DMS53 (cell line): ENCODE results near the gene RPL3.

Experiments used
- DNase-seq: peaks from one replicate; lab custom pipeline; 2025; lab: John Stamatoyannopoulos, UW

The RPL3 gene

DNA sequence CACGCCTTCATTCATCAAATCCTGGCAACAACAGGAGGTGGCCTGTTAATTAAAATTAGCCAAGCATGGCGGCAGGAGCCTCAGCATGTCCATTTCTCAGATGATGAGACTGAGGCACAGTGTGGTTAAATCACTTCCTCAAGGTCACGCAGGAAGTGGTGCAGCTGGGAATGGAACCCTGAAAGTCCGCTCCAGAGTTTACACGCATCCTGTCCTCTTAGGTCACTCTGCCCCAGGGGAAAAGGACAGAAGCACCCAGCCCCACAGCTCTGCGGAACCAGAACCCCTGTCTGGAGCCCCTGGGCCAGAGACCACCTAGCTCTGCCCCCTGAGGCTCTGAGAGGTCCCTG is 19.6 kb downstream of the RPL3 start:
- DNase-seq, result peak; percentile 23

DNA sequence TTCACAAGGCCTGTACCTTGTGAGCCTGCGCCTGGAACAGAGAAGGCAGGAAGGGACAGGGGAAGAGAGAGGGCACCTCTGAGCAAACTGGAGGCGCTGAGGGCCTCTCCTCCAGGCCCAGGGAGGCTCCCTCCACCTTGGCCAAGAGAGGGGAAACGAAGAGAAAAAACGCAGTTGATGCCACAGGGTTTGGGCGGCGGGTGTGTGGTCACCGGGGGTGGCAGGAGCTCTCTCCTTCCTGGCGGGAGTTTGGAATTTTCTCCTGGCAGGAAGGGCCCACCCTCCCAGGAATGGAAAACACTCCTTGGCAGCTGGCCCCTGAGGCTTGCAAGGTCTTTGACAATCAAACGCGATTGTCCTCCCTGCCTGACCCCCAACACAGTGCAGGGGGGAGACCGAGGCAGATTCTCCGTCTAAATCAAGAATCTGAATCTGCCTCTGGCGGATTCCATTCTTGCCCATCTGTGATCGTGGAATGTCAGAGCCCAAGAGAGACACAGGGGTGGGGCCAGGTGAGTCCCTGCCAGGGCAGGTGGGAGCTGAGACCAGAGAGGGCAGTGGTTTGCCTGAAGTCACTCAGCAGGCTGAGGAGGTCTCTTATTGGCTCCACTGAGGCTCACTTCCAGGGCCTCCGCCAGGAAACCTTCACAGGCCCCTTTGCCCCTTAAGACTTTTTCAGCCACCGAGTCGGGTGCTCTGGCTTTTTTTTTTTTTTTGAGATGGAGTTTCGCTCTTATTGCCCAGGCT is 21.0 kb downstream of the RPL3 start:
- peak; percentile 49 for DNase-seq

DNA sequence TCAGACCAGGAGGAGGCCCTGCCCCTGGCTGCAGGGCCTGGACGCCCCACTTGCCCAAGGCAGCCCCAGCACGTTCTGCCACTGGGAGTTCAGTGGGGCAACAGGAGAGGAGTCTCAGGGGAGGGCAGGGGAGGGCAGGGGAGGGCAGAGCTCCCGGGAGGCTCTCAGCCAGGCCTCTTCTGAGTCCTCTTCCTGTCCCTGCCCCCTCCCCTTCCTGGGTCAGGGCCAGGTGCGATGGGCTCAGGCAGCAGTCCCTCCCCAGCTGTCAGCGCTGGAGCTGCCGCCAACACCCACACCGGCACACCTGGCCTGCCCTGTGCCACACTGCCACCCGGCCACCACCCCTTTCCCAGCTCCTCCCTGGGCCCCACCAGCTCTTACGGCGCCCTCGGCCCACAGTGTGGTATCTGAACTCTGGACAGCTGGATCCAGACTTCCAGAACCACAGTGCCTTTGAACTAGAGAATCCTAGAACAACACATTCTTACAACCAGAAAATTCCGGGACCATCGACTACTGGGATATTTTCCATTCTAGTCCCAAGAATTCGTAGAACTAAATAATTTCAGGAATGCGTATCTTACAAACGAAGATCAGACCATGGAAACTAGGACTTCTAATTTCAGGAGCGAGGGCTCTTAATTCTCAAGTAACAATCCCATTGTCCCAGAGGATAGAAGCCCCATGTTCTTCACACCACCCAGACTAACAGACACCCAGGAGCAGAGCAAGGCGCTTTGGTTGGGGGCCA is 21.8 kb downstream of the RPL3 start:
- peak; percentile 92 for DNase-seq

DNA sequence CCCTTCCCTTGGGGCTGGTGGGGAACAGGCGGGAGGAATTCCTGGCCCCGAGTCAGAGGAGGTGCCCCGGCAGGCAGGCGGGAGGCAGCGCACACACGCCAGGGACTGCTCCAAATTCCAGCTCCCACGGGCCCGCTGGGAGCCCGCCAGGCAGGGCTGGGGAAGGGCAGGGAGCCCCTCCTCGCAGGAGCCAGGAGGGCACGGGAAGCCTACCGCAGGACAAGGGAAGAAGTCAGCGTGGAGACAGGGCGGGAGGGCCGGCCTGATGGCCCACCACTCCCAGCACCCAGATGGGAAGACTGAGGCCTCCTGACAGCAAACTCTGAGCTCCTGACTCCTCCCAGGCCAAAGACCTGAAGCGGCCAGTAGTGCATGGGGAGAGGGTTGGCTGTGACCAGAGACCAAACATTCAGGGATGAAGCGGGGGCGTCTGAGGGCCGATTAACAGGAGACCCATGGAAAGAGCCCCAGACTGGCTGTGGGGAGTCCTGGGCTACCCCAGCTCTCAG is 22.4 kb downstream of the RPL3 start:
- peak; percentile 68 for DNase-seq

DNA sequence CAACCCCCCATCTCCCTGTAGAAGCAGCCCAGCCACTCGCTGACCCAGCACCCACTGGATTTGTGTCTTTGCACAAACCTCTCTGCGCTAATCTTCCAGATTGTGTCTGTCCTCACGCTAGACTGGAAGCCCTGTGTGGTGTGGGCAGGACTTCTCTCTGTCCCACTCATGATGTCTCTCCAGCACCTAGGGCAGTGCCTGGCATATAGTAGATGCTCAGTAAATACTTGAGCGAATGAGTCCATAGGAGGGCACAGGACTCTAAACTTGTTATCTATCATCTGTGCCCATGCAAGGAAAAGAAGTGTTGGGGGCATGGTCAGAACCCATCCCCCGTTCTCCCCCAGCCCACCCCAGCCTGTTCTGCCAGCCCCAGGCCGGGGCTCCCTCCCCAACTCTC is 22.9 kb downstream of the RPL3 start:
- no peak for DNase-seq

DNA sequence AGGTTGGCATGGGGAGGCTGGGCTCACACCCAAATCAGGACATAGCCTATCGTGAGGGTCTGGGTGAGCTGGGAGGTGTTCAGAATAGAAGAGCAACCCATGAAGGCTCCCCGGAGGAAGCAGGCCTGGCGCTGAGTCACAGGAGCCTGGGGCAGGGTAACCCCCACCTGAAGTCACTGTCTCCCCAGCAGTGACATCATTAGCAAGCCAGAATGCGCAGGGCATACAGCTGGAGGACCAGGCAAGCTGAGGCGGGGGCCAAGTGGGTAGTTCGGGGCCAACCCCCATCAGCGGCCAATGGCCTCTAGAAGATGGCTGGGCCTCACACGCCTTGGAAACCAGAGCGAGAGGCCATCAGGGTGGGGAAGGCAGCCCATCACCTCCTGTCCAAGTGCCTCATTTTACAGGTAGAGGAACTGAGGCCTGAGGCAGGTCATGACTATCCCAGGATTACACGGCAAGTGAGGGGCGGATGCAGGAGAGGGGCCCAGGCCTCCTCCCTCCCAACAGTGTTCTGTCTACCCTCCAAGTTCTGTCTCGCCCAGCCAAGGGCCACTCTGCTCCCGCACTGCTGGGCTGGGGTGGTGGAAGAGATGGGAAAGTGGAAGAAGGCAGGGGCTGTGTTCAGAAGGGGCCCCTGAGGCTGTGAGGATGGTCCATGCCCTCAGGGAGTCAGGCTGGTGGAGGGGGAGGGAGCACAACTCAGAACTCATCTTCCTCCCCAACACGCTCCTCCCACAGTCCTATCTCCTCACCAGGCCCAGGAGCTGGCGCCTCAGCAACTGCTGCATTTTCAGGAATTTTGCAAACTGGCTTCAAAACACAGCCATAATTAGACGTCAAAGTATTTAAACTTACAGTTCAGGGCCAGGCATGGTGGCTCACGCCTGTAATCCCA is 24.6 kb downstream of the RPL3 start:
- DNase-seq, result no peak

DNA sequence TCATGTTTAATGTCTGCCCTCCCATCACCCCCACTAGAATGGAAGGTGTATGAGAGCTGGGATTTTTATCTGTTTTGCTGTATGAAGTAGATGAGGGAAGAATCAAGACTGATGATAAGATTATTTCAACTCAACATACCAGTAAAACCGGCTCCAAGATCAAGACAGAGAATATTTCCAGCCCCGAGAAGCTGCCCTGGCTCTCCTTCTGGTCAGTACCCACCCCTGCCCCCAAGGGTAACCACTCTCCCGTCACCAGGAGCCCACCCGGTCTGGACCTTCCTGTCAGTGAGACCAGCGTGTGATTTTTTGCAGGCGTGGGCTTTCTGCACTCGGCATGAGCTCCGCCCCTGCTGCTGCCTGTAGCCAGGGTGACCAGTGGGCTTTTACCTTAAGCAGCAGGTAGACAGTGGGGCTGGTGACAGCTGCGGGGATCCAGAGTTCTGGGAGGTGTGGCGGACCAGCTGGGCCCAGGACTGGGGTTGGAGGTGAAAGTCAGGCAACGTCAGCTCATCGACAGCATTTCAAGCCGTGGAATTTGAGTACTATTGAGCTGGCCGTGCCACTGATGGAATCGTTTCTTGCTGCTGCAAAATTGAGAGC is 25.6 kb downstream of the RPL3 start:
- DNase-seq, result no peak

DNA sequence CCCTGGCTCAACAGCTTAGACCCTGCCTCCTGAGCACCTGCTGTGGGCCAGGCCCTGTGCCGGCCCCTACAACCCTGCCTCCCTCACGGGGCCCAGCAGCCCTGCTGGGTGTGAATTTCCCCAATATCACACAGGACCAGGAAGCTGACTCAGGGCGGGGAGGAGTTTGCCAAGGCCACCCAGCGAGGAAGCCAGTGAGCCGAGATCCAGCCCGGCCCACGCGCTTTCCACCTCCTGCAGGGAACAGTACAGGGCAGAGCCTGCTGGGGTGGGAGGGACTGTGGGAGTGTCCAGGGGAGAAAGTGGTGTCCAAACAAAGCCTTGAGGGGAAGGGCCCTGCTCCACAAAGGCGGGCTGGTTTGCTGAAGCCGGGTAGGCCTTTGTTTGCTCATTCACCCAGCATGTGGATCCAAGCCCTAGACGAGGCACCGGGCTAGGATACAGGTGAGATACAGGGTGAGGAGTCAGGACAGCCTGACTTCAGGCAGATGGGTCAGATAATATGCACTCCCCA is 26.8 kb downstream of the RPL3 start:
- peak; percentile 94 for DNase-seq

DNA sequence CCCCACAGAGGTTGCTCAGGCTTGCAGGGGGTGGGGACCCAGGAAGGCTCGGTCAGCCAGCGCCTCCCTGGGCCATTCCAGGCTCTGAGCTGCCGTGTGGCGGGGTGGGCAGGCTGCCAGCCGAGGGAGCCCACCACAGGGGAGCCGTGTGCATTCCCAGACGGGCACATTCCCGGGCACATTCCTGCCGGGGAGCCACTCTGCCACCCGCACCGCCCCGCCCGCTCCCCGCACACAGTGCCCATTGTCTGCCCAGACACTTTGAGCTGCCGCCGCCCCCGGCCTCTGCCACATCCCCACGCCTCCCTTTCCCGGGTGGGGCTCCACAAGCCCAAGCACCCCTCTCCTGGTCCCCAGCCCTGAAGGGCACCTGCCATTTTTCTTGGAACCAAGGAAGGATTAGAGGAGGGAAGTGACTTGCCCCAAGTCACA is 27.4 kb downstream of the RPL3 start:
- DNase-seq, result no peak

DNA sequence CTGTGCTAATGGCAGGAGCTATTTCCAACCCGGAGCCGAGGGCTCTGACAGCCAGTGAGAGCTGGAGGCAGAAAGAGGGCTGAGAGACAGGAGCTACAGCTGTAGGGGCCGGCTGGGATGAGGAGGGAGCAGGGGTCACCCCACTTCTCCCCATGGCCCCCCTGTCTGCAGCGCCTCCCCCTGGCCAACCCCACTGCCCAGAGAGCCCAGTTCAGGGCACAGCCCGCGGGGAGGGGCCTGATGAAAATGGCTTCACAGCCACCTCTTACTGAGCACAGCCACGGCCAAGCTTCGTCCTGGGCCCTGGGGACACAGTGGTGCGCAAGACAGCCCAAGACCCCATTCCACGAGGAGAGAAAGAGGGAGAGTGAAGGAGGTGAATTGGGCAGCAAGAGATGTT is 27.9 kb downstream of the RPL3 start:
- no peak for DNase-seq

DNA sequence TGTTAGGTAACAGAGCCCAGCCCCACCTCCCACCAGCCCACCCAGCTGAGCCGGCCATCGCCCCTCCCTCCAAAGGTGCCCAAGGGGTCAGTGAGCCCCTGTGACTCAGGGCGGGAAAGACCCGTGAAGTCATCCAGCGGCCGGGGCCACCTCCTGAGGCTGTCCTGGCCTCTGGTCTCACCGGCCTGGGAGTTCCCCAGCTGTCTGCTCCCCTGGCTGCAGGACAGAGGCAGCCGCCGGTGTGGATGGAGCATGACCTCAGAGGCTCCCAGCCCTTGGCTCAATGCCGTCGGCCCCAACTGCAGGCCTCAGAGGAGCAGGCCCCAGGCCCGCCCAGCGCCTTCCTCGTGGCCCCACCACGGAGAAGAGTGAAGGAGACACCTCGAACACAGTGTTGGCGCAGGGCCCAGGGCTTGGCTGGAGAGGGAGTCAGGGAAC is 28.7 kb downstream of the RPL3 start:
- DNase-seq, result peak; percentile 70

DNA sequence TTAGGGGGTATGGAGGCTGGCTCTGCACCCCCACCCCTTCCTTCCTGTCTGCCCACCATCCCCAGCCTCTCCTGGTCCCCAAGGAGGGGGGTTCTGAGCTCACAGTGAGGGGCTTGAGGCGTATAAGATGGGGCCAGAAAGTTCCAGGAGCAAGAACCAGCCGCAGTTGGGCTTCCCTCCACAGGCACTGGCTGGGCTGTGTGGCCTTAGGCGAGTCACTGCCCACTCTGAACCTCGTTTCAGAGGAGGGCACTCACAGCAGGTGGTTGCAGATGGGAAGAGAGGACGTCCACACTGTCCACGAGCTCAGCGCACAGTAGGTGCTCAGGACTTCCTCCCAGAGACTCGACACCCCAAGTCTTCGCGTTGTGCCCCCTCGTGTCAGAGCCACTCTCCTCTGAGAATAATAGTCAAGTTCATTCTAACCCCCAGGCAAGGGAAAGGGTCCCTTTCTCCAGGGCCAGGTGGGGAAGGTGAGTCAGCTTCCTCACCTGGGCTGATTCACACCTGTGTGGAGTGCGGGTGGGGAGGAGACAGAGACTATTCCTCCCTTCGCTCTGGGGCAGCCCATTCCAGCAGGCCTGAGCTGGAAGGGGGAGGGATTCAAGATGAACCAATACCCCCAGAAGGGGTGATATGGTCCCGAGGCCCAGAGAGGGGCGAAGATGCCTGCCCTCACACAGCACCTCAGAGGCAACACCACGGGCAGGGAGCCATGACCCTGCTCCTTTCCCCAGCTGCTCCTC is 29.3 kb downstream of the RPL3 start:
- peak; percentile 76 for DNase-seq

DNA sequence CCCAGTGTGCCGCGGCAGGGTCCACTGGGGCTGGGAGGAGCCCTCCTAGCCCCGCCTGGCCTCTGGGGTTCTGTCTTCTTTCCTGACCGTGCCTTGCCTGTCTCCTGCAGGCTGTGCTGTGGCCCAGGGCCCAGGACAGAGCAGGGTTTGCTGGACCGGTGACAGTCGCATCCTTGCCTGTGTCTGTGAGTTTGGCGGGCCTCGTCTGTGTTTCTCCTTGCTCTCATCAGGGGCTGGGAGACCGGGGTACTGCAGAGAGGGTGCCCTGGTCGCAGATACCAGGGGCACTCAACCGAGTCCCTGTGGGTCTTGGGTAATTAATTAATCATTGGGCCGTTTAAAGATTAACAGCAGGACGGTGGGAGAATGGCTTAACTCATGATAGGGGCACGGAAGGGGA is 29.9 kb downstream of the RPL3 start:
- DNase-seq, result no peak

DNA sequence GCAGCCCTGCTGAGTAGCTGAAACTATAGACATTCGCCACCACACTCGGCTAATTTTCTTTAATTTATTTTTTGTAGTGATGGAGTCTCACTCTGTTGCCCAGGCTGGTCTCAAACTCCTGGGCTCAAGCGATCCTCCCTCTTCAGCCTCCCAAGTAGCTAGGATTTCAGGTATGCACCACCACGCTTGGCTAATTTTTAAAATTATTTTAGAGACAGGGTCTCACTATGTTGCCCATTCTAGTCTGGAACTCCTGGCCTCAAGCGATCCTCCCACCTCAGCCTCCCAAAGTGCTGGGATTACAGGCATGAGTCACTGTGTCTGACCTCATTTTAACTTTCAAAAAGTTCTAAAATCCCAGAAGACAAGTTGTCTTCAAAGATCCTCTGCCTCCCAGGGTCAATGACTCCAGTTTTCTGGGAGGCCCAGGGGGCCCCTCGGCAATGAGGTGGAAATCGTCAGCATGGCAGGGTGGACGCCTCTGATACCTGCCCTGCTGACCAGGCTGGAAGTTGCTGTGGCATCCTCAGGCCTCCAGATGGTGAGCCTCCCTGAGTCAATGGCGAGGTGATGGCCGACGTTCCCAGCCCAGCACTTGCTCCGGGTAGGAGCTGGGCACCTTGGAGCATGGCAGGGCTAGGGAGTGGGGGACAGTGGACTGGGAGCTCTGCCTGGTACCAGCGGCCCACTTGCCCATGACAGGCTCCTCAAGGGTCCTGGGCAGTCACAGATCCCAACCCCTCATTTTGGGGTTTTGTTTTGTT is 31.1 kb downstream of the RPL3 start:
- DNase-seq, result no peak

DNA sequence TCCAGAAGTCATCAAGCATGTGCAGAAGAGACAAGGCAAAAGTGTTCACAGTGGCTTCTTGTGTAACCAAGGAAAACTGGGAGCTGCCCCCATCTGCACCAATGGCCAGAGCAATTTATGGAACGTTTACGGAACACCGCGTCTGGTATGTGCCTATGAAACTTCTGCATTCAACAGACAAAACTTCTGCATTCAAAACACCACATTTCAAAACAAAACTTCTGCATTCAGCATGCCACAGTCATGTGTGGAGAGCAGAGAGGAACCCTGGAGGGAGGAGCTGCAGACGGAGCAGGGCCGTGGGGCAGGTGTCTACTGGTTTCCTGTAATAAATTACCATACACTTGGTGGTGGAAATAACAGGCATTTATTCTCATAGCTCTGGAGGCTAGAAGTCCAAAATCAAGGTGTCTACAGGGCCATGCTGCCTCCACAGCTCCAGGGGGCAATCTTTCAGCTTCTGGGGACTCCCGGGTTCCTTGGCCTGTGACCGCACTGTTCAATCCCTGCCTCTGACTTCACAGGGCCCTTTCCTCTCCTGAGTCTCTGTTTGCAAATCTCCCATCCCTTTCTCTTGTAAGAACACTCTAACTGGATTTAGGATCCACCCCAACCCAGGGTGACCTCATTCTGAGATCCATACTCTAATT is 32.2 kb downstream of the RPL3 start:
- no peak for DNase-seq

DNA sequence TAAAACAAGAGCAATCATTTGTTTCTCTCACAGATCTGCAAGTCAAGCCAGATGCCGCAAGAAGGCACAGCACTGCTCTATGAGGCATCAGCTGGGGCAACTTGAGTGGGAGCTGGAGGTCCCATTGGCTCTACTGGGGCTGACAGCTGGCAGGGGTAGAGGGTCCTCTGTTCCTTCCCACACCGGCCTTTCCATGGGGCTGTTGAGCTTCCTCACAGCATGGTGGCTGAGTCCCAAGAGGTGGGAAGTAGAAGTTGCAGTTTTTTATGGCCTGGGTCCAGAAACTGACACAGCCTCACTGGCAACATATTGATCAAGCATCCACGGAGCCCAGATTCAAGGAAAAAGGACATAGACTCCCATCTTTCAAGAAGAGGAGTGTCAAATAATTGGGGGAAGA is 34.4 kb downstream of the RPL3 start:
- no peak for DNase-seq

DNA sequence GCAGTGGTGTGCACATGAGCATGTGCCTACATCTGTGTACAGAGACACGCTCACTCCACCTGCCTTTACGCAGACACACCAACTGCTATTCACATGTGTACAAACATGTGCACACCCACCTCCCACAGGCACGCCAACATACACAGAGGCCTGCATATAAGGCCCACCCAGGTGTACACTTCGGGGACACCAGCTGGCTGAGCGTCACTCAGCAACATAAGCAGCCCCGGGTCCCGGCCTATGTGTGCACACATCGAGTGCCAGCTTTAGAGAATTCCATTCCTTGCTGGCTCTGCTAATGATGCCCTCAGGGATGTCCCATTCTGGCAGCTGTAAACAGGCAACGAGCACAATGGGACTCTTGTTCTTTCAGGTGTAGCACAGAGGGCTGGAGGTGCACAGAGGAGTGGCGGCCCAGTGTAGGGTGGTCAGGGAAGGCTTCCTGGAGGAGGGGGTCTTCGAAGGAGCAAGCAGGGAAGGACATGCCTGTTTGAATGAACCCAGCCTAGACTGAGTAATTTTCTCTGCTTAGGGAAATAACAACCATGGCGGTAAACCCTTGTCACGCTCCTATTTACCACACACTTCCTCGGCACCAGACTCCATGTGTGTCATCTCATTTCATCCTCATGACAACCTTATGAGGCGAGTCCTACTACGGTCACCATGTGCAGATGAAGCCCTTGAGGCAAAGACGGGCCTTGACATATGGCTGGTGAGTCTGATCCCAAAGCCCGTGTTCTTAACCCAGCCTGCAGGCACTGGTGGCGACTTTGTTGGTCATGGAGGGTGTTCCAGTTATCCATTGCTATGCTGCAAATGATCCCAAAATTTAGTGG is 35.1 kb downstream of the RPL3 start:
- DNase-seq, result no peak

DNA sequence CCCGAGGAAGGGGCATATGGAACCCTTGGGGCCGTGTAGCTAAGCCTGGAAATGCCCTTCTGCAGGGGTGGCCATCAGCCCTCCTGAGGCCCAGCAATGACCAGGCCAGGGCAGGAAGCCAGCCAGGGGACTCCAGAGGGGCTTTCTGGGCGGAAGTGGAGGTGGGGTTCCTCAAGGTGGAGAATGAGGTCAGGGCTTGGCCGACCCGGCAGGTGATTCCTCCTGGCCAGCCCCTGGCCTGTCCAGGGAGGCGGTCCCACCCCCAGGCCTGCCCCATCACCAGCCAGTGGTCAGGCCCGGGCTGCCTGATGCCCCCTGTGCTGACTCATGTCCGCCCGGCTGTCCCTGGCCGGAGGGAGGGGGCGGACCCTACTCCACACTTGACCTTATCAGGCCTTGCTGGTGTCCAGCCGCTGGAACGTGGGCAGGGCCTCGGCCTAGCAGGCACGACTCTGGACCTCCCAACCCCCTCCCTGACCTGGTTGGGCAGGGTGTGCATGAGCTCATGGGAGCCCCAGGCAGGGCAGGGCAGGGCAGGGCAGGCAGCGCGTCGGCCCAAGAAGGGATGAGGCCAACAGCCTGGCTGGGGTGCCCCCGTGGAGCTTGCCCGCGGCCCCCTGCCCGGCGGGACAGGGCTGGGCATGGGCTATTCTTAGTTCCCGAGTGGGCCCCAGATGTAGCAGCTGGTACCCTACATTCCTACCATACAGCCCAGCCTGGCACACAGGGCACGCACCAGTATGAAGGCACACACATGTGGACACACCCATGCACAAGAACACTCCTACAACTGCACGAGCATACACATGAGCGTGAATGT is 35.9 kb downstream of the RPL3 start:
- DNase-seq, result no peak
